ENCODE results near the gene HOXD4.

HOXD4 gene

DNA sequence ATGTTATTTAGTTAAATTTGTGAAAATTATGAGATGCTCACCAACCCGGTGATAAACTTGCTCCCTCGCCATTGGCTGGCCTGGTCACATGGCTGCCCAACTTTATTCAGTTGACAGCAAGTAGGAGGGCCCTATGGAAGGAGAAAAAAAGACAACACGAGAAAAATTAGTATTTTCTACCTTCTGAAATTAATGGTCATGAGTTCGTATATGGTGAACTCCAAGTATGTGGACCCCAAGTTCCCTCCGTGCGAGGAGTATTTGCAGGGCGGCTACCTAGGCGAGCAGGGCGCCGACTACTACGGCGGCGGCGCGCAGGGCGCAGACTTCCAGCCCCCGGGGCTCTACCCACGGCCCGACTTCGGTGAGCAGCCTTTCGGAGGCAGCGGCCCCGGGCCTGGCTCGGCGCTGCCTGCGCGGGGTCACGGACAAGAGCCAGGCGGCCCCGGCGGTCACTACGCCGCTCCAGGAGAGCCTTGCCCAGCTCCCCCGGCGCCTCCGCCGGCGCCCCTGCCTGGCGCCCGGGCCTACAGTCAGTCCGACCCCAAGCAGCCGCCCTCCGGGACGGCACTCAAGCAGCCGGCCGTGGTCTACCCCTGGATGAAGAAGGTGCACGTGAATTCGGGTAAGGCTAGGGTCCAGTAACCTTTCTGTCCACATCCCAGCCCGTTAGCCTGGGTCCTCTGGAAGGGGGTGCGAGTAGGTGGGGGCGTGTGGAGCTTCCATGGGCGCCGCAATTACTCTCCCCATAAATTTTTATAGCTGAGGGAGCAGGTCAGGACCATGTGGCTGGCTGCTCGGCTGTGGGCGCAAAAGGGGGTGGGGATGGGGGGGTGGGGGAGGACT lies at the start of gene HOXD4:
TSS of gene HOXD4 (plus strand) at position 109 of the 846 bp plus-strand sequence. CDS start at position 193, 84 bp downstream.
- no peak for DNase-seq

DNA sequence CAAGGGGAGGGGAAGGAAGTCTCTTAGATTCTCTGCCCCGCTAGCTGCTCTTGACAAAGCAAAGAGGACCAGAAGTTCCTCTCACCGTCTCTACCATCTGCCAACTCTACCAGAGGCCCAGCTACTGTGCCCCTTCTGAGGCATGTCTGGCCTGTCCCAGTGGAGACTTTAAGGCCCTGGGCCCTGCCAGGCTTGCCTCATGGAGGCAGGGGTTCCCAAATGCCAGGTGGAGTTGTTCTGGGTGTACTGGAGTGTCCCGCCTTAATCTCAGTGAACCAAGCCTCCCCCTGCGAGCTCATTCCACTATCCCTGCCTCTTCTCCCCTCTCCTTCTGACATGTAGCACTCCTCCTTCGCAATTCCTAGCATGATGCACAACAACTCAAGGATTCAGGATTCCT lies 49.5 kb upstream of the HOXD4 start:
- no peak for DNase-seq

DNA sequence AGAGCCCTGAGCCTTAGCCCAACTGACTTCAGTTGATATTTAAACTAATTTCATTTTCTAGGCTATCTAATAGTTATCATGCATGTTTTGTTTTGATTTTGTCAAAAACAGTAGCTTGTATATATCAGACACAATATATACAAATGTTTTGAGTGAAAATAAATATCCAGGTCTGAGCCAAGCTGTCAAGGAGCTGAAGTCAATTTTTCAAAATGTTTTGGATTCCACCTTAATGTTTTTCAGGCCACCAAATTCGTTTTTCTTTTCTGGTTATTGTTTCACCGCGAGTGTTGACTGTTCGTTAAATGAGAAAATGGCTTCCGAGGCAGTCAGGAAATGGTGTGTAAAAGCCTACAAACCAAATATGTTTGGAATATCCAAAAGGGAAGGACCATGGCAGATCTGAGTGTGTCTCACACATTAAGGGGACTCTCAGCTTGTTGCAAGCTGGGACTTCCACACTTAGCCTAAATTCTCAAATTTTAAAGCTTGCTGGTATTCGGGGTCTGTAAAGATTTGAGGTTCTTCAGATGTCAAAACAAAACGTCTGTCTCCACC lies 49.0 kb upstream of the HOXD4 start:
- DNase-seq, result no peak

DNA sequence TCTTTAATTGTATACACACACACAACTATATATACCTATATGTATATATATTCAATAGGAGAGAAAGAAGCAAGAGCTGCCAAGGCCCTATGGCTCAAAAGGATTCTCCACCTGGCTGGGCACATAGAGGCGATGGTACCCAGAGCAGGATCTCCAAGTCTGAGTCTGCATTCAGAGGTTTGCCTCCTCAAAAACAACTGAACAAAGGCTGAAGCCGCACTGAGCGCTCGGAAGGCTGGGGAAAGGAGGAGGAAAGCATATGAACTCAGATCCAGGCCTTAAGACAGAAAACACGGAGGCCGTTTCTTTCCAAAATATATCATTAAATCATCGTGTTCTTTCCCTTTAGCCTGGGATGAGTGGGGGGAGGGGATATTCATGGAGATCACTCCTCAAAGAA lies 48.2 kb upstream of the HOXD4 start:
- no peak for DNase-seq

DNA sequence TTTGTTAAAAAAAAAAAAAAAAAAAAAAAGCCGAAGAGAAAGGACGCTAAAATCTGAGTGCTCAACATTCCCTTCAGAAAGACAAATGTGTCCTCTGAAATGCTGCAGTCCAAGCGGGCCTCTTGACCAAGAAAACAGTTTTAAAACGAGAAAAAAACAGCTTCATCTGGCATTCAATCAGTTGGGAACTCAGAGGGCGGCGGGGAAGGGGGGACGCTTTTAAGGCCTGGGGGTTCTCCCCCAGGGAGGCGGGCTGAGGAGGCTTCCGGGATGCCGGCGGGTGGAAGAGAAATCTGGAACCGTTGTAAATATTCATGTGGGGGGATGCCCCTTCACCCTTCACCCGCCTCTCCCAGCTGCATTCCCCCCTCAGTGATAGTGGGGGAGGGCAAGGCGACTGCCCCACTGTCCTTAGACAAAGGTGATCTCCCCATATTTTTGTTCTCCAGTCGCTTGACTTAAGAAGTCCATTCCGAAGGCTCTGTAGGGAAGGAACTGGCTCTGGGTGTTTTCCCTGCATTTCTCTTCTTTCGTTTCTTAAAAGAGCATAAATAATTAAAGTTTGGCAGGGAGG lies 47.5 kb upstream of the HOXD4 start:
- DNase-seq, result no peak

DNA sequence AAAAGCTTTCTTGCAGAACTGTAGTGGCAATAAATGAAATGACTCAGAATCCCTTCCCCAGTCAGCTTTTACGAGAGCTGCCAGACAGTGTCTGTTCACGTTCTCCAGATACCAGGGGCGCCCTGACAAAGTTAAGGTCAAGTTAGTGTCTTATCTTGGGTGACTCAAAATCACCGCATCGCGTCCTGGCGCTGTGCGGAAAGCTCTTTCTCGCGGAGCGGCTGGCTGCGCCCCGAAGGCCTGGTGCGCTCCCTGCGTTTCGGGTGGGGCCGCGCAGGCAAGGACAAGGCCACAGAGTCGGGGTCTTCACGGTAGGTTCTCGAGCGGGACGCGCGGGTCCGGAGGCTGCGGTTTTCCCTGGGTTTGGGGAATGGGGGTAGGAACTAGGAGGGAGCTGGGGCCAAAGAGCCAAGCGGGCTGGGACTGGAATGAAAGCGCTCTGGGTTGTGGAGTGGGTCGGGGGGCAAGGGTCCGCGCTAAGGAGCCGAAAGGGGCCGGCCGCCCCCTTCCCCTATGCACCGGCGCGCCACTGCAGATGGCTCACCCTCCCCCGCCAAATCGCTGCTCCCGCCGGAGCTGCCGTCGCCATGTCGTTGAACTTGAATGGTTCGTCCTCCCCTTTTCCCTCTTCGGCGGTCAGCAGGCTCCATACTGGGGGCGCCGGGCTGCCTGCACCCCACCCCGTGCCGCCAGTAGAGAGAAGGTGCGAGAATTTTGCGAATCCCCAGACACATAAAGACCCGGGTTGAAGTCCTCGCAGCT lies 46.9 kb upstream of the HOXD4 start:
- no peak for DNase-seq

DNA sequence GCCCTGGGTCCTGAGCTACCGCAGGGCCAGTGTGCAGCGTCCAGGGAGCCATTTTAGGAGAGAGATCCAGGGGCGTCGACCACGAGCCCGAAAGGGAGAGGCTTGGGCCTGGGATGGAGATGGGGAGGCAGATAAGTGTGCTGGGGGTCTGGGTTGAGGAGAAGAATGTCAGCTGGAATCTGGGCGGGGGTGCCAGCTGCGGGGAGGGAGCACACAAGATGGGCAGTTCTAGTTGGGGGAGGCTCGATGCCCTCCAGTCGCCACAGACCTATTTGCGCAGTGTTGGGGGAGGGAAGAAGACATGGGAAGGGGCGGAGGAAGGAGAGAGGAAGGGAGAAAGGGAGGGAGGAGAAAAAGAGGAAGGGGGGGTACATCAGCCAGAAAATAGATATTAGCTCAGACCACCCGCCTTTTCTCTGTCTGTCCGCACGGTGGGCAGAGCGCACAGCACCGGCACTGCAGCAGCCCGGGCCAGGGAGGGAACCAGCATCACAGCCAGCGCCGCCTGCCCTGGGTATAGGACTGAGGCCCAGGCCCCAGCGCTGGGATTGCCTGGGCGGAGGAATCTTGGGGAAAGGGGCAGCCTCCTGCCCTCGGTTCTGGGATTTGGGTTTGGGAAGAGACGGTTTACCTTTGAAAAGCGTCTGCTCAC lies 46.1 kb upstream of the HOXD4 start:
- no peak for DNase-seq

DNA sequence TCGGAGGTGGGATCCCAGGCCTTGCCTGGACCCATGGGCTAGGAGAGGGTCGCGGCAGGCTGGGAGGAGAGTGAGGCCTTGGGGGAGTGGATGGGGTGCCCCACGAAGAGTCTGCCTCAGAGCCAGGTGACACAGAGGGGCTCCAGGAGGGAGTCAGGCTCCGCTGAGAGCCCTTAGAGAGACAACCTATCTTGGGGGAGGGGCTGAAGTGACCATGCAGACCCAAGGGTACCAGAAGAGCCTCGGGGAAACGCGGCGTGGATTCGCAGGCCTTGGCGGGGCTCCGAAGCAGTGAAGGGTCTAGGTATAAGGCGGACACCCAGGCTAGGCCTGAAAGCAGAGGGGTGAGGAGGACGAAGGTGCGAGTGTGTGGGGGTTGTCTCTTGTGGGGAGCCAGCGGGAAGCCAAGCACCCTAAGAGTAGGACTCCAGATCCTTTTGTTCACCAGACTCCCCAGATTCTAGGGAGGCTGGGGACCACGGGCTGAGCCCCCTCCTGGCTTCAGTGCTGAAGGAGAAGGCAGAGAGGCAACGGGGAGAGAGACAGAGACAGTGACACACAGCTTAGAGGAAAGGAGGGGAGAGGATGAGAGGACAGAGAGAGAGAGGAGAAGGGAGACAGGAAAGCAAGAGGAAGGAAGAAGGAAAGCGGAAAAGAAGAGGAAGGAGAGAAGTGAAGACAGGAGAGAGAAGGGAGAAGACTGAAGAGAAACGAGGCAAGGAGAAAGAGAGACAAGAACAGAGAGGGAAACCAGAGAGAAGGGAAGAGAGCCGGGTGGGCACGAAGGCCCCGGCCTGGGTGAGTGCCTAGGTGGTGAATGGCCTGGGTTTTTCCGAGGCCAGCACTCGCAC lies 45.4 kb upstream of the HOXD4 start:
- no peak for DNase-seq

DNA sequence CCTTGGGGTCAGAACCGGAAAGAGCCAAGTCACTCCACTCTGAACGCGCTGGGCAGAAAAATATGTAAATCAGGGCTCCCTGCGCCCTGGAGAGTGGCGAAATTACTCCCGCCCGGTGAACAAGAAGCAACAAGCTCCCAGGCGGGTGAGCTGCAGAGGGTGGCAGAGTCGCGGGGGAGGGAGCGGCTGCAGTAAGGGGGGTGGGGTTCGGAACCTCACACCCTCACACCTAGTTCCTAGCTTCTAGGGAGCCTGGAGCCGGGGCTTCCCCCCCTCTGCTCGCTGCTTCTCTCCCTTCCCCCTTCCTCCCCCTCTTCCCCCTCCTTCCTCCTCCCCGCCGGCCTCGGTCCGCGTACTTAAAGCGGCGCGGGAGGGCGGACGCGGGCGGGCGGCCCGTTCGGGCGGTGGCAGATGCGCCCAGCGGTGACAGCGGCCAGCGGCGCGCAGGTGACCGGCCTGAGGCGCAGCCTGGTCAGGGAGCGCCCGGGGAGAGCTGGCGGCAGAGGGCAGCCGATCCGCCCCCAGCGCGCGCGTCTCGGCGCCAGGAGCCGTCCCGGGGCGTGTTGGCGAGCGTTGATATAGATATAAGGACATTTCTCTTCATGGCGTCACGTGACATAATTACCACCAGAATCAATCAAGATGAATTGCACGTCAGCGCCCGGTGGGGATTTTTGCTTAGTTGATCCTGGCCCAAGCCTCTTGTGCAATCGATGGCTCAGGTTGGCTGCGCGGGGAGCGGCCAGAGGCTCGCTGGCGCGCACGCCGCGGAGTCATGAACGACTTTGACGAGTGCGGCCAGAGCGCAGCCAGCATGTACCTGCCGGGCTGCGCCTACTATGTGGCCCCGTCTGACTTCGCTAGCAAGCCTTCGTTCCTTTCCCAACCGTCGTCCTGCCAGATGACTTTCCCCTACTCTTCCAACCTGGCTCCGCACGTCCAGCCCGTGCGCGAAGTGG lies 44.5 kb upstream of the HOXD4 start, which contains the start of gene HOXD11:
TSS of gene HOXD11 (plus strand) at position 700 of the 959 bp plus-strand sequence. CDS start at position 776, 76 bp downstream.
- no peak for DNase-seq

DNA sequence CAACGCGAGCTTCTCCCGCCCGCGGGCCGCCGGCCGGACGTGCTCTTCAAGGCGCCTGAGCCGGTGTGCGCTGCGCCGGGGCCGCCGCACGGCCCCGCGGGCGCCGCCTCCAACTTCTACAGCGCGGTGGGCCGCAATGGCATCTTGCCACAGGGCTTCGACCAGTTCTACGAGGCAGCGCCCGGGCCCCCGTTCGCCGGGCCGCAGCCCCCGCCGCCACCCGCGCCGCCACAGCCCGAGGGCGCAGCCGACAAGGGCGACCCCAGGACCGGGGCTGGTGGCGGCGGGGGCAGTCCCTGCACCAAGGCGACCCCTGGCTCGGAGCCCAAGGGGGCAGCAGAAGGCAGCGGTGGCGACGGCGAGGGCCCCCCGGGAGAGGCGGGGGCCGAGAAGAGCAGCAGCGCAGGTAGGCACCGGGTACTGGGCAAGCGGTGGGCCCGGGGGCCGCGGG lies 43.6 kb upstream of the HOXD4 start:
- DNase-seq, result no peak

DNA sequence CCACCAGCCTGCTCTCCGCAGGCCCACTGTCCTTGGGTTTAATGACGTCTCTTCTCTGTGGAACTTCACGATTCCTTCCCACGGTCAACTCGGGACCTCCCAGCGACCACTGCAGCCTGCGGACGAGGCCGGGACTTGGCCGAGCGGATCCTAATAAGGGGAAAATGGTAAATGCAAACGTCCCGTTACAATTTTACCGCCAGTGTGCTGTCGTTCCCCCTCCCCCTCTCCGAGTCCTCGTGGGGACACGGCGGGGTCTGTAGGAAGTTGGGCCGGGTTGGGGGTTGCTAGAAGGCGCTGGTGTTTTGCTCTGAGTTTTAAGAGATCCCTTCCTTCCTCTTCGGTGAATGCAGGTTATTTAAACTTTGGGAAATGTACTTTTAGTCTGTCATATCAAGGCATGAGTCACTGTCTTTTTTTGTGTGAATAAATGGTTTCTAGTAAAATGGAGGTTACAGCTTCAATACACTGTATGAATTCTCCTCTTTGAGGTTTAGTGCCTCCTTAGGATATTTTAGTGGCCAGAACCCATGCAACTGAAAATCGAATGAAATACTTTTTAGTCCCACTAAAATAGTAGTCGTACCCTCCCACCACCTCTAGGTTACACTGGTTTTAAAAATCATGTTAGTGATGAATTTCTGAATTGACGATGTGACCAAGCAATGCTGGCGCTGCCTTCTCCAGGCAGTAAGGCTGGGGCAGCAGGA lies 42.0 kb upstream of the HOXD4 start:
- no peak for DNase-seq

DNA sequence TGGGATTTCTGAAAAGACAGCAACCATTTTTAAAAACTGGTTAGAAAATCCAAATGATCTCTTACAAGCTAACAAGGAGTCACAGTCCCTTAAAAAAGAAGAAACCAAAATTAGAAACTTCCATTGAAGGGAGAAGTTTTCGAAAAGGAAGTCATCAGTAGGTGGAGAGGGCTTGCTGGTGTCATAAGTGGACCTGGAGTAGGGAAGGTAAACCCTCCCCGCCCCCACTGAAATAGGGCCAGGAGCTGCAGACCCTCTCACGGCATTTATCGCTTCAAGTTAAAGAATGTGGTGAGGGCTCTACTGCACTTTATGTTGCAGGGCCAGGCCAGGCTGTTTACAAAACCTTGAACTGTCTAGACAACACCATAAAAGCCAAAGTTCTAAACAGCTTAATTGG lies 41.4 kb upstream of the HOXD4 start:
- no peak for DNase-seq

DNA sequence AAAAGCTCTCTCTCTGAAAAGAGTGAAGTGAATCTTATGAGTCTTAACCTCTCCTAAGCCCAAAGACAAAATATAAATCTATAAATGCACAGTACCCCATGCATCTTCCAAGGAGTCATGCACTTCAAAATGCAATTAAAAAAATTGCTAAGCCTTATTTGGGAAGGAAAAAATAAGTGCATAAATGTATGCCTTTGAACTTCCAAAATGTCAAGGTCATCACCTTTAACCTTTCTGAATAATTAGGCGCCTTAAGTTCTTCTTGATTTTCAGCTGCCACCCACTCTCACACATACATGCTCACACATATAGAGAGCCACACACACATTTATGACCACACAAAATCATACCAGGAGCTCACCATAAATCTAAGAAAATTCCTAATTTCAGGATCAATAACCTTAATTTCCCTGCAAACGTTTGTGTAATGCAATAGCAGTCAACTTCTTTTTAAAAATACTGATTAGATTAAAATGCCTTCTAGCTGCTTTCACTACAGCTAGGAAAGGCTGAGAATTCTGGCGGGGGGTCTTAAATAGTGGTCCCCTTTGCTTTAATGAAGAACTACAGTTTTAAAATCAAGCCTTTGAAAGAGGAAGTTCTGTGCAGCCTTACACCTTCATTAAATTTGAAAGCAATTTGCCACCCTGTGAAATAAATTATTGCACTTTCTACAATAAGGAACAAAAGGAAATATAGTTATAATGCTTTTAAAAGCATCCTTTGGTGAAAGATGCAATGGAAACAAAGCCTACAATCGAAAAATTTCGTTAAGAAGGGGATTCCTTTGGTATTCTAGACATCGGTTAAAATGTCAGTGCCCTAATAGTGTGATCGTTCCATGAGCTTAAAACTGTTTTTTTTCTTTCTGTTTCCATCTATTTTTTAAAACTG lies 40.7 kb upstream of the HOXD4 start:
- DNase-seq, result no peak

DNA sequence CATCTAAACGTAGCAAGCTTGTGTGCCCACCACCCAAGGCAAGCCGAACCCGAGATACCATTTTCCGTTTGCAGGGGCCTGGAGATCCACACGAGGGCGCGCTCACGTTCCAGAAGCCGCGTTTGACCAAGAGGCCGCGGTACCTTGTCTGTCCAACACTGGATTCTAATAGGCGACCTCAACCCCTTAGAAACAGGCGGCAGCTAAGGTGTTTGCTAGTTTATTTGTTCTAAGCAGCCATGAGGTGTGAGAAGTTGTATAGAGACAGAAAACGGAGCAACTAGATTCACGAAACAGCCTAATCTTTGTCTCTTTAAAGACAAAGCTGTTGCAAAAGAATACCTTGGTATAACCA lies 40.1 kb upstream of the HOXD4 start:
- no peak for DNase-seq

DNA sequence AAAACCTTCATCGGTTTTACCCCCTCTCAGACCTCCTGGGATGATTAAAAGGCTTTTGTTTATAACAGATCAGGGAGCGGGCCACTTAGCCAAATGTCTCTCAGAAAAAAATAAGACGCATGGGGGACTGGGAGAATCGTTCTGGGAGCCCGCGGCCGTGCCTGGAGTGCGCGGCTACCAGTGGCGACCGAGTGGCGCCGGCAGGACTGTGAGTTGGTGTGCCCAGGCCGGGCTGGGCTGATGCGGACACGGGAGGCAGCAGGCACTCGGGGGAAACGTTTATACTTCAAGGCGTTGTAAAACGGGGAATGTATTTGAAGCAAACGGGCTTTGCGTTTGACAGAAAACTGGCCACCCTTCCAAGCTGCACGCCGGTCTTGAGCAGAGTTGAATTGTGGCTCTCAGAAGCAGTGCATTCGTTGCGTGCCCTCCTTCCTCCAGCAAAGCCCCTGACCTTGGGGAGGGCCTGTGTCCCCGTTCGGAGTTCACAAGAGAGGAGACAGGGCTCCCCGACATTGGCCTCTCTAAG lies 39.4 kb upstream of the HOXD4 start:
- DNase-seq, result no peak

DNA sequence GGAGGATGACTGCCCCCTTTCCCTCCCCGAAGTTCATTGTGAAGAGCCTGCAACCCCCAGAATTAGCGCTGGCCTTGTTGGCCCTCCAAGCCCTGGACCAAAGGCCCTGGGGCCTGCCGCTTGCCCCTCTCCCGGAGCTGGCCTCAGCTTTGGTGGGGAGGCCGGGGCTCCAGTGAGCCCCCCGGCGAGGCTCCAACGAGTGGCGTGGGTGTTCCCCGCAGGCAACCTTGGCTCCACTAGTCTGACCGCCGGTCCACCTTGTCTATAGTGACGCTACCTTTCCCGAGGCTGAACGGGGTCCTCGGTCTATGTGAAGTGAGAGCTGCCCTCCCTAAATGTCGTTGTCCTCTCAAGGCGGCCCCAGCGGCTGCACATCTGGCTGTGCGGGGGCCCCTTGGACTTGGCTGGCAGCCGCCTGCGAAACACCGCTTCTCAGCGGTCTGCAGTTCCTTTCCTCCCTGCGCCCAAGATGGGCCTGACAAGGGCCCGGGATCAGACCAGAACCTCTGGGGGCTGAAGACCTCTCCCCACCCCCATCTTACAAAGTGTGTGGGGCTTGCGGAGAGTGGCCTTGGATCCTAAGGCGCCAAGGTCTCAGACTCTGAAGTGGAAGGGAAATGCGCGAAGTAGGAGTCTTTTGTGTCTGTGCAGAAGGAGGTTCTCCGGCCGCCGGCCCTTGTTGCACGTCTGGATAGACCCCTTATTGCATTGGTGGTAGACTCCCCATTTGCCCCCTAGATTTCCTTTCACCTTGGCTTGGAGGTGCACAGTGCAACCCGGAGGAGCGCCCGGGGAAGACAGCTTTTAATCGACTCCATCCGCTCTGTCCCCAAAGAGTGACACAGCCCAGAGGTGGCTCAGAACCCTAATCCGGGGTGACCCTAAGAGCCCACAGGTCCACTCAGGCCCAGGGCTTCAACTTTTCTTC lies 38.7 kb upstream of the HOXD4 start:
- DNase-seq, result no peak

DNA sequence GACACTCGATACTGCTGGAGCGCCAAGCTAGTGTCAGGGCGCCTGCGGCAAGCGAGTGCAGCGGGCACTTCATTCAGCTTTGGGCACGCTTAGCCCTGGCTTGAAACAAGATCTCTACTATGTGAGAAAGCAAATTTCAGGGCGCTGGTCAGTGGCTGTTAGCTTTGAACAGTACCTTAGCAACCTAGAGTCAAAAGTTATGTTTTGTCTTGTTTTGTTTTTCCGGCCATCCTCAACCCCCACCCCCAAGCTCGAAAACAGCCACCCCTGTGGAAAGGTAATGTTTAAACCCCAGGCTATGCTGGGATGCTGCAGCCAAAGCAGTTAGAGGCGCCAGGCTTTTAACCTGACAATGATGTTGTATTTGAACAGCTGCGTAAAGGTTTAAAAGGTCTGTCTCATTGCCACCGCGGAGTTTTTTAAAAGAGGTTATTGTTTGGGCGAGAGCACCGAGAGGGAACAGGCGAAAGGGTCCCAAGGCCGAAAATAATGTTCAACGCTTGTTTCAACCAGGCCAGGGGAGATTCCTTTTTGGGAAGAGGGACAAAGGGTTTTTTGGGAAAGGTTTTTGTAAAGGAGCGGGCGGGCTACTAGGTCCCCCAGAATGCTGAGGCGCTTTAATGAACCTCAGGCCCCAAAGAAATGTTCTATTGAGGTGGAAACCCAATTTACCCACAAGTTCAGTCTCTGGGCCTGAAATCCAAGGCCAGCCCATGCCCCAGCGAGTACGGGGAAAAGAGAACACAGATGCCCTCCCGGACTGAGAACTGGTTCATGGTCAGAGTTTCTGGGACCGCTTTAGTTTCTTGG lies 37.0 kb upstream of the HOXD4 start:
- no peak for DNase-seq
